ENCODE results near the gene TBX6.

DNA sequence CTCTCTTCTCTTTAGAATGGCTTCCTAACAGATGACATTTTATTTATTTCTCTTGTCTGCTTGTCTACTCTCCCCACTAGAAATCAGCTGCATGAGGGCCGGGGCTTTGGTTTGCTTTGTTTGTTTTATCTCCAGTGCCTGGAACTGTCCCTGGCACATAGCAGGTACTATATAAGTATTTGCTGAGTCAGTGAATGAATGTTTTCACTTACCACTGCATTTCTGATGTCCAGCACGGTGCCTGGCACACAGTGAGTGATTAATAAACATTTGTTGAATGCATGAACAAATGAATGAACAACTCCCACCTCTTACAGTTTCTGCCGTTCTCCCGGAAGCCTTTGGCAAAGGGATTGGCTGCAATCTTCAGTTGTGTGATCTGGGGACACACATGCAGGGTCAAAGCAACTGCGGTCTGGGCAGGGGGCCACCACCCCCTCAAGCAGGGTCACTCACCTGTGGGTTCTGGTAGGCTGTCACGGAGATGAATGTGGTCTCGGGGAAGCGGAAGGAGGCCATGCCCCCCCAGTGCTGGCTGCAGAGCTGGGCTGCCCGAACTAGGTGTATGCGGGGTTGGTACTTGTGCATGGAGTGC, 3.4 kb downstream of the TBX6 start:
- TF ChIP-seq, protein P1, sequence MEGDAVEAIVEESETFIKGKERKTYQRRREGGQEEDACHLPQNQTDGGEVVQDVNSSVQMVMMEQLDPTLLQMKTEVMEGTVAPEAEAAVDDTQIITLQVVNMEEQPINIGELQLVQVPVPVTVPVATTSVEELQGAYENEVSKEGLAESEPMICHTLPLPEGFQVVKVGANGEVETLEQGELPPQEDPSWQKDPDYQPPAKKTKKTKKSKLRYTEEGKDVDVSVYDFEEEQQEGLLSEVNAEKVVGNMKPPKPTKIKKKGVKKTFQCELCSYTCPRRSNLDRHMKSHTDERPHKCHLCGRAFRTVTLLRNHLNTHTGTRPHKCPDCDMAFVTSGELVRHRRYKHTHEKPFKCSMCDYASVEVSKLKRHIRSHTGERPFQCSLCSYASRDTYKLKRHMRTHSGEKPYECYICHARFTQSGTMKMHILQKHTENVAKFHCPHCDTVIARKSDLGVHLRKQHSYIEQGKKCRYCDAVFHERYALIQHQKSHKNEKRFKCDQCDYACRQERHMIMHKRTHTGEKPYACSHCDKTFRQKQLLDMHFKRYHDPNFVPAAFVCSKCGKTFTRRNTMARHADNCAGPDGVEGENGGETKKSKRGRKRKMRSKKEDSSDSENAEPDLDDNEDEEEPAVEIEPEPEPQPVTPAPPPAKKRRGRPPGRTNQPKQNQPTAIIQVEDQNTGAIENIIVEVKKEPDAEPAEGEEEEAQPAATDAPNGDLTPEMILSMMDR (IDR thresholded peaks at IDR 0.05): no peak
- TF ChIP-seq POLR2AphosphoS5 (IDR thresholded peaks at IDR 0.05): no peak
- no peak for TF ChIP-seq POLR2A (IDR thresholded peaks at IDR 0.05; ENCODE audit: low read depth)

Data from esophagus muscularis mucosa (tissue), 3 donors.